Thymus (tissue), 11 donors: ENCODE data around the gene B3GNT3. TPM values are rescaled to one million over a fixed set of nuclear protein-coding genes. Genes with fewer than 3 reads are reported as not detected.
"Not testable (repeated sequence)": the region's sequence is repeated elsewhere in the genome, so short reads cannot be mapped to it uniquely, and the experiment has no call there.

ENCODE experiments used
- DNase-seq, 9 donors: peaks; one replicate each; pipeline ENCODE4 v3.0.0-alpha.2; 2013; ENCODE audit warnings: low spot score in 9 of 9, low read depth in 6 of 9, missing footprints in 1 of 9
- H3K27ac ChIP-seq, 2 donors: one replicate each; pipeline ENCODE4 v1.5.1; 2013; ENCODE audit warnings: control low read depth in 1 of 2, low read depth in 1 of 2, low read length in 1 of 2, mild to moderate bottlenecking in 1 of 2, moderate library complexity in 1 of 2
- H3K27me3 ChIP-seq, 2 donors: one replicate each; pipeline ENCODE4 v1.5.1; 2013; ENCODE audit warnings: low read length in 1 of 2; ENCODE audit not compliant: control insufficient read depth in 2 of 2, insufficient read depth in 1 of 2
- H3K36me3 ChIP-seq, 2 donors: one replicate each; pipeline ENCODE4 v1.5.1; 2013; ENCODE audit warnings: low read length in 1 of 2, mild to moderate bottlenecking in 1 of 2, moderate library complexity in 1 of 2; ENCODE audit not compliant: control insufficient read depth in 2 of 2, insufficient read depth in 2 of 2
- H3K4me1 ChIP-seq, 2 donors: one replicate each; pipeline ENCODE4 v1.5.1; 2013; ENCODE audit warnings: low read length in 2 of 2; ENCODE audit not compliant: control insufficient read depth in 2 of 2, insufficient read depth in 2 of 2
- H3K4me3 ChIP-seq, 2 donors: one replicate each; pipeline ENCODE4 v1.5.1; 2013; ENCODE audit warnings: low read length in 2 of 2, control low read depth in 1 of 2, mild to moderate bottlenecking in 1 of 2
- H3K9me3 ChIP-seq, 2 donors: one replicate each; pipeline ENCODE4 v1.5.1; 2013; ENCODE audit warnings: low read length in 1 of 2, mild to moderate bottlenecking in 1 of 2; ENCODE audit not compliant: control insufficient read depth in 2 of 2, insufficient read depth in 1 of 2
- WGBS: extraction: QIAGEN DNeasy Blood & Tissue Kit; methylation state at CpG from one replicate; pipeline ENCODE4 v1.1.7; 2013; 5-methylcytosine and 5-hydroxymethylcytosine counted together
- polyA plus RNA-seq: library from polyadenylated mRNA; stranded (reverse); fragments of 200-250 nt; gene quantifications from one replicate; pipeline ENCODE4 v1.2.3, GENCODE V29; 2013
- total RNA-seq: library from RNA; stranded (reverse); fragments of 120-200 nt; gene quantifications from one replicate; pipeline ENCODE4 v1.2.4, GENCODE V29; 2013
- donor health status: healthy.

The B3GNT3 gene
- total and polyA plus RNA-seq, 2 donors: 0.14 to 1.0 TPM

GRCh38 chr19:17790059-17790780, 4.7 kb upstream of the B3GNT3 start:
- Histone ChIP-seq H3K36me3 (peaks cover 22 to 27% of the 10 kb centered on the region in 2 donors), H3K9me3 (peaks cover 2 to 6% of the 10 kb centered on the region in 2 donors), H3K27me3 (peaks cover 13 to 23% of the 10 kb centered on the region in 2 donors), H3K4me1 (peaks cover 0 to 7% of the 10 kb centered on the region in 2 donors), H3K27ac (no peak overlapping the region), H3K4me3 (no peak overlapping the region)
- DNase-seq: no peak
- 83% methylated on average over 6 of the region's 6 CpGs for WGBS

GRCh38 chr19:17794412-17794730, 567 bp upstream of the B3GNT3 start:
- Histone ChIP-seq H3K9me3 (peaks cover 2 to 6% of the 10 kb centered on the region in 2 donors), H3K36me3 (peaks cover 0 to 3% of the 10 kb centered on the region in 2 donors), H3K27me3 (peaks cover 25 to 50% of the 10 kb centered on the region in 2 donors), H3K4me3 (no peak overlapping the region), H3K4me1 (peaks cover 0 to 11% of the 10 kb centered on the region in 2 donors), H3K27ac (no peak overlapping the region)
- DNase-seq: no peak
- 82% methylated on average over 9 of the region's 9 CpGs for WGBS

GRCh38 chr19:17795495-17795856, 538 bp downstream of the B3GNT3 start:
- Histone ChIP-seq H3K4me1 (peaks cover 0 to 11% of the 10 kb centered on the region in 2 donors), H3K27ac (no peak overlapping the region), H3K36me3 (no peaks in the 10 kb centered on the region), H3K9me3 (peaks cover 2 to 6% of the 10 kb centered on the region in 2 donors), H3K4me3 (no peak overlapping the region), H3K27me3 (peaks cover 25 to 50% of the 10 kb centered on the region in 2 donors)
- DNase-seq: no peak
- WGBS: 54% methylated on average over 14 of the region's 14 CpGs

- WGBS: 73% methylated on average over 6 of the region's 6 CpGs
- no peaks in the 10 kb centered on the region for H3K36me3 ChIP-seq
- H3K9me3 ChIP-seq: peaks cover 2 to 6% of the 10 kb centered on the region in 2 donors
- peaks cover 25 to 50% of the 10 kb centered on the region in 2 donors for H3K27me3 ChIP-seq
- no peak for DNase-seq
- peaks cover 0 to 11% of the 10 kb centered on the region in 2 donors for H3K4me1 ChIP-seq
- H3K27ac ChIP-seq: no peak overlapping the region
- no peak overlapping the region for H3K4me3 ChIP-seq
Observed at GRCh38 chr19:17796013-17796837, 1.3 kb downstream of the B3GNT3 start.

GRCh38 chr19:17796838-17797423, 2.0 kb downstream of the B3GNT3 start:
- no peaks in the 10 kb centered on the region for H3K36me3 ChIP-seq
- H3K4me1 ChIP-seq: peaks cover 0 to 11% of the 10 kb centered on the region in 2 donors
- H3K27me3 ChIP-seq: peaks cover 25 to 50% of the 10 kb centered on the region in 2 donors
- WGBS: 69% methylated on average over 1 of the region's 1 CpG
- DNase-seq: no peak
- H3K4me3 ChIP-seq: no peak overlapping the region
- H3K27ac ChIP-seq: no peak overlapping the region
- peaks cover 2 to 6% of the 10 kb centered on the region in 2 donors for H3K9me3 ChIP-seq

- Histone ChIP-seq H3K27me3 (peaks cover 25 to 55% of the 10 kb centered on the region in 2 donors), H3K4me1 (peaks cover 0 to 11% of the 10 kb centered on the region in 2 donors), H3K4me3 (no peak overlapping the region), H3K36me3 (no peaks in the 10 kb centered on the region), H3K27ac (no peak overlapping the region), H3K9me3 (peaks cover 2 to 6% of the 10 kb centered on the region in 2 donors)
- no peak for DNase-seq
- 88% methylated on average over 11 of the region's 11 CpGs for WGBS
Observed at GRCh38 chr19:17797424-17798201, 2.7 kb downstream of the B3GNT3 start.

- not testable (repeated sequence) for H3K27ac ChIP-seq, H3K4me3 ChIP-seq, H3K9me3 ChIP-seq, H3K36me3 ChIP-seq, DNase-seq
- H3K27me3 ChIP-seq: peaks cover 25 to 52% of the 10 kb centered on the region in 2 donors
- H3K4me1 ChIP-seq: peaks cover 0 to 16% of the 10 kb centered on the region in 2 donors
- 99% methylated on average over 3 of the region's 3 CpGs for WGBS
Observed at GRCh38 chr19:17798599-17798998, 3.7 kb downstream of the B3GNT3 start.

- H3K9me3 ChIP-seq: no peaks in the 10 kb centered on the region
- WGBS: 83% methylated on average over 12 of the region's 12 CpGs
- H3K27ac ChIP-seq: no peak overlapping the region
- no peak overlapping the region for H3K4me3 ChIP-seq
- H3K4me1 ChIP-seq: peaks cover 0 to 5% of the 10 kb centered on the region in 2 donors
- DNase-seq: no peak
- H3K27me3 ChIP-seq: peaks cover 0 to 18% of the 10 kb centered on the region in 2 donors
- no peaks in the 10 kb centered on the region for H3K36me3 ChIP-seq
Observed at GRCh38 chr19:17802137-17802858, 7.4 kb downstream of the B3GNT3 start.
